ENCODE data around the gene MS4A6A. TPM values are rescaled to one million over a fixed set of nuclear protein-coding genes. Genes with fewer than 3 reads are reported as not detected.

Gene MS4A6A
- total RNA-seq, 2 donors from 2014 or later: 111 to 162 TPM

DNA sequence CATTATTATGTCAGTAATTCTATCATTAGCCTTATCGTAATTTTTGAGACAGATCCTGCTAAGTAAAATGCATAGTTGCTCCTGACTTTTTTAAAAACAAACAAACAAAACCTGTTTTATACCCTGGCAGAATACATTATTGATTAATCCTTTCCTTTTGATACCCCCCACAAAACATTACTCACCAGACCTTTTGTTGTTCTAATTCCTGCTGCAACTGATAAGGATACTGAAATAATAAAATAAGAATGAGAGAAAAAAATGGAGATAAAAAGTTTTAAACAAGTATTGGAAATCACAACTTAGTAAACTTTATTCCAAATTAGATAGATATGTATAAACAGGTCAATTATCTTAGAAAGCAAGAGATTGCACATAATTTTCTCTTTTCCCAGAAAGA lies 31.5 kb upstream of the MS4A6A start:
- Histone ChIP-seq H3K9me3 (no peaks in the 10 kb centered on the region), H3K4me1 (ENCODE audit: control insufficient read depth in 1 of 2, low read depth in 2 of 2) (no peaks in the 10 kb centered on the region), H3K27ac (no peak overlapping the region), H3K27me3 (replicated peaks; ENCODE audit: insufficient read depth) (no peaks in the 10 kb centered on the region), H3K4me3 (no peak overlapping the region), H3K36me3 (no peaks in the 10 kb centered on the region)
- TF ChIP-seq, protein P1, sequence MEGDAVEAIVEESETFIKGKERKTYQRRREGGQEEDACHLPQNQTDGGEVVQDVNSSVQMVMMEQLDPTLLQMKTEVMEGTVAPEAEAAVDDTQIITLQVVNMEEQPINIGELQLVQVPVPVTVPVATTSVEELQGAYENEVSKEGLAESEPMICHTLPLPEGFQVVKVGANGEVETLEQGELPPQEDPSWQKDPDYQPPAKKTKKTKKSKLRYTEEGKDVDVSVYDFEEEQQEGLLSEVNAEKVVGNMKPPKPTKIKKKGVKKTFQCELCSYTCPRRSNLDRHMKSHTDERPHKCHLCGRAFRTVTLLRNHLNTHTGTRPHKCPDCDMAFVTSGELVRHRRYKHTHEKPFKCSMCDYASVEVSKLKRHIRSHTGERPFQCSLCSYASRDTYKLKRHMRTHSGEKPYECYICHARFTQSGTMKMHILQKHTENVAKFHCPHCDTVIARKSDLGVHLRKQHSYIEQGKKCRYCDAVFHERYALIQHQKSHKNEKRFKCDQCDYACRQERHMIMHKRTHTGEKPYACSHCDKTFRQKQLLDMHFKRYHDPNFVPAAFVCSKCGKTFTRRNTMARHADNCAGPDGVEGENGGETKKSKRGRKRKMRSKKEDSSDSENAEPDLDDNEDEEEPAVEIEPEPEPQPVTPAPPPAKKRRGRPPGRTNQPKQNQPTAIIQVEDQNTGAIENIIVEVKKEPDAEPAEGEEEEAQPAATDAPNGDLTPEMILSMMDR (IDR thresholded peaks at IDR 0.05): no peak
- ATAC-seq (ENCODE audit: insufficient number of reproducible peaks, low FRiP score, low read depth) (no peak), DNase-seq (ENCODE audit: low spot score) (no peak)

DNA sequence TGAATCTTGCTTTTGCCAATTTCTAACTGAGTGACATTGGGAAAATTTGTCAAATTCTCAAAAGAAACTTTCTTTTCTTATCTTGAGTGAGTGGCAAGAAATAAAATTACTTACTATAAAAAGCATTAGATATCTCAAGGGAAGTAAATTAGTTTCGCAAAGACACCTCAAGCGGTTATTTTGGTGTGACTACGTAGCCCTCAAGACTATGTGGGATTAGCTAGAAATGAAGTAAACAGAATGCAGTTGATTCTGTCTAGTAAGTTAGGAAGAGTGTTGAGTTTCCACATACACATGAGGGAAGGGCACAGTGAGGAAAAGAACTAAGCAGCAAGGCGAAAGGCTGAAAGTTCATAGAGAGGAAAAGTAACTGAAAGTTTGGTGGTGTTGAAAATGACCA lies 28.3 kb upstream of the MS4A6A start:
- no peak overlapping the region for H3K4me3 ChIP-seq
- H3K36me3 ChIP-seq: no peaks in the 10 kb centered on the region
- DNase-seq (ENCODE audit: low spot score) (no peak), ATAC-seq (ENCODE audit: insufficient number of reproducible peaks, low FRiP score, low read depth) (no peak)
- TF ChIP-seq, protein P1 (IDR thresholded peaks at IDR 0.05): no peak
- no peaks in the 10 kb centered on the region for H3K27me3 ChIP-seq (replicated peaks; ENCODE audit: insufficient read depth)
- no peak overlapping the region for H3K27ac ChIP-seq
- H3K4me1 ChIP-seq (ENCODE audit: control insufficient read depth in 1 of 2, low read depth in 2 of 2): no peaks in the 10 kb centered on the region
- H3K9me3 ChIP-seq: no peaks in the 10 kb centered on the region

DNA sequence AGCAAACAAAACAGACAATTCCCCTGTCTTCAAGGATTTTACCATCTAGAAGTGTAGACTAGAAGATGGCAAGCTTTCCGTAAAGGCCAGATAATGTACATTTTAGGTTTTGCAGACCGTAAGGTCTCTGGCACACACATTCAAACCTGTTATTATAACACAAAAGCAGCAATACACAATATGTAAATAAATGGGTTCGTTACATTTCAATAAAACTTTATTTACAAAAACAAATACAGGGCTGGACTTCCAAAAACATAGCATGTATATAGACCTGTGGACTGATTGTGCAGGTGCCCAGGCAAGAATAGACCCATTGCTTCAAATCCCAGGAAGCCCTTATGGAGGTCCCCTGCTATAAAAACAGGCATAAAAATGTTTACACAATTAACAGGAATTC lies 27.1 kb upstream of the MS4A6A start:
- no peak for DNase-seq (ENCODE audit: low spot score)
- ATAC-seq (ENCODE audit: insufficient number of reproducible peaks, low FRiP score, low read depth): no peak
- H3K9me3 ChIP-seq: no peaks in the 10 kb centered on the region
- H3K4me3 ChIP-seq: no peak overlapping the region
- no peaks in the 10 kb centered on the region for H3K4me1 ChIP-seq (ENCODE audit: control insufficient read depth in 1 of 2, low read depth in 2 of 2)
- H3K36me3 ChIP-seq: no peaks in the 10 kb centered on the region
- H3K27ac ChIP-seq: no peak overlapping the region
- no peaks in the 10 kb centered on the region for H3K27me3 ChIP-seq (replicated peaks; ENCODE audit: insufficient read depth)
- TF ChIP-seq, protein P1 (IDR thresholded peaks at IDR 0.05): no peak

DNA sequence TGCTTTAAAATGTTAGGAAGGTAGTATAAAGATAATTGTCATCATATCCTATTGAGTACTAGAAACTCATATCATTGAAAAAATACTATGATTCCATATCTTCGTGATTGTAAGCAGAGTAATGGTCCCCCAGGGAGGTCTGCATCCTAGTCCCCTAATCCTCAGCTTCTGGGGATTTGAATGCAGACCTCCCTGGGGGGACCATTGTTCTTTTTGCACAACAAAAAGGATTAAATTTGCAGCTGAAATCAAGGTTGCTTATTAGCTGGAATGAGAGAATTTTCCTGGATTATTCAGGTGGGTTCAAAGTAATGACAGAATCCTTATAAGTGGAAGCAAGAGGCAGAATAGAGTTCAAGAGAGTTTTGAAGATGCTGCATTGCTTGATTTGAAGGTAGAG lies 26.1 kb upstream of the MS4A6A start:
- Histone ChIP-seq H3K27me3 (replicated peaks; ENCODE audit: insufficient read depth) (no peaks in the 10 kb centered on the region), H3K4me1 (ENCODE audit: control insufficient read depth in 1 of 2, low read depth in 2 of 2) (no peaks in the 10 kb centered on the region), H3K27ac (no peak overlapping the region), H3K9me3 (no peaks in the 10 kb centered on the region), H3K36me3 (no peaks in the 10 kb centered on the region), H3K4me3 (no peak overlapping the region)
- TF ChIP-seq, protein P1 (IDR thresholded peaks at IDR 0.05): no peak
- no peak for DNase-seq (ENCODE audit: low spot score)
- ATAC-seq (ENCODE audit: insufficient number of reproducible peaks, low FRiP score, low read depth): no peak

DNA sequence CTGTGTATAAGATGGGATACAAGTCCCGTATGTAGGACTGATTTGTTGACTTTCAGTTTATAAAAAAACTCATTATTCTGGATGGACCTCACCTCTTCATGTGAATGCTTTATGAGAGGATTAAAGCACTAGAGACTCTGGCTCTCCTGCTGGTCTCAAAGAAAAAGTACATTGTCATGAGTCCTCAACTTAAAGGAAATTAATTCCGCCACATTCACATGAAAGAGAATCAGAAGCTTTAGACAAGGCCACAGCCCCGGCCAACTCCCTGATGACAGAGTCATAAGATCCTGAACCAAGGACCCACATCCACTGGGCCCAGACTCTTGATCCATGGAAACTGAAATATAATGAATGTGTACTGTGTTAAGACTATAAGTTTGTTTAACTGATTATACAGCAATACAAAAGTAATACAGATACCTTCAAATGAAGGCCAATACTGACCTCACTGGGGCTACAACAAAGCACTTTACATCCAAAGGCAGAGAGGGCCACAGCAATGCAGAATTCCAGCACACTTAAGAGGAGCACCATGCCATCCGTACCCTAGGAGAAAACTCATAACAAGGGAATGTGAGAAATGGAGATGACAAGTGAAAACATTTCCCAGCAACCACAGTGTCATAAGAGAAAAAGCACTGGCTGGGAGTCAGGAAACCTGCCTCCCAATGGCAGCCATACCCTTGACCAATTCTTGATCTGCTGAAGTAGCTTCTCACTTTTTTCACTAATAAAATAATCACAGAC lies 25.4 kb upstream of the MS4A6A start:
- ATAC-seq (ENCODE audit: insufficient number of reproducible peaks, low FRiP score, low read depth) (no peak), DNase-seq (ENCODE audit: low spot score) (no peak)
- Histone ChIP-seq H3K36me3 (no peaks in the 10 kb centered on the region), H3K27ac (no peak overlapping the region), H3K4me1 (ENCODE audit: control insufficient read depth in 1 of 2, low read depth in 2 of 2) (no peaks in the 10 kb centered on the region), H3K4me3 (no peak overlapping the region), H3K9me3 (no peaks in the 10 kb centered on the region), H3K27me3 (replicated peaks; ENCODE audit: insufficient read depth) (no peaks in the 10 kb centered on the region)
- TF ChIP-seq, protein P1 (IDR thresholded peaks at IDR 0.05): no peak

Data from thoracic aorta (tissue), 2 donors.